Body of pancreas (tissue), 4 donors: ENCODE results near the gene GADD45A.

Experiments used
- POLR2A ChIP-seq, 3 donors: fragments of 450-650 bp; IDR thresholded peaks; one replicate each; pipeline ENCODE4 v1.6.1; 2016; ENCODE audit warnings: antibody characterized with exemption in 3 of 3, mild to moderate bottlenecking in 2 of 3
- TF ChIP-seq, protein P1 (sequence below), 7 experiments: fragments of 450-650 bp in 4 of 7; fragments of 200-600 bp in 3 of 7; sonication (generic) in 3 of 7; IDR thresholded peaks; one replicate each; pipeline ENCODE4 v1.5.1; 2016 to 2019; ENCODE audit warnings: antibody characterized with exemption in 7 of 7

DNA sequence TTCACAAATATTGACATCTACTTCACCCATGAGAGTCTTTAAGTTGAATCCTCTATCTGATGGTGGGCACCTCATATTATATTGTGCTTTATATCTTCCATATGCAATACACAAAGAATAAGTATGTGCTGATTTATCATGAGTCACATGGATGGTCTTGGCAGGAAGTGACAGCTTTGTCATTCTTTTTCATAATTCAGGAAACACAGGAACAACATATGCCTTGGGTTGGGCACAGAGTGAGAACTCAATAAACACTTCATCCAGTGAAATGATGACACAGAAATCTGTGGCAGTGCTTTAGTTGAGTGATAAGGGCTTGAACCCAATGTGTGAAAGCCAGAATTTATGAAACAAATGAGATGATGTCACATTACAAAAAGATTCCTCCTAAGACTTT lies 41.2 kb downstream of the GADD45A start:
- TF ChIP-seq, protein P1, sequence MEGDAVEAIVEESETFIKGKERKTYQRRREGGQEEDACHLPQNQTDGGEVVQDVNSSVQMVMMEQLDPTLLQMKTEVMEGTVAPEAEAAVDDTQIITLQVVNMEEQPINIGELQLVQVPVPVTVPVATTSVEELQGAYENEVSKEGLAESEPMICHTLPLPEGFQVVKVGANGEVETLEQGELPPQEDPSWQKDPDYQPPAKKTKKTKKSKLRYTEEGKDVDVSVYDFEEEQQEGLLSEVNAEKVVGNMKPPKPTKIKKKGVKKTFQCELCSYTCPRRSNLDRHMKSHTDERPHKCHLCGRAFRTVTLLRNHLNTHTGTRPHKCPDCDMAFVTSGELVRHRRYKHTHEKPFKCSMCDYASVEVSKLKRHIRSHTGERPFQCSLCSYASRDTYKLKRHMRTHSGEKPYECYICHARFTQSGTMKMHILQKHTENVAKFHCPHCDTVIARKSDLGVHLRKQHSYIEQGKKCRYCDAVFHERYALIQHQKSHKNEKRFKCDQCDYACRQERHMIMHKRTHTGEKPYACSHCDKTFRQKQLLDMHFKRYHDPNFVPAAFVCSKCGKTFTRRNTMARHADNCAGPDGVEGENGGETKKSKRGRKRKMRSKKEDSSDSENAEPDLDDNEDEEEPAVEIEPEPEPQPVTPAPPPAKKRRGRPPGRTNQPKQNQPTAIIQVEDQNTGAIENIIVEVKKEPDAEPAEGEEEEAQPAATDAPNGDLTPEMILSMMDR (IDR thresholded peaks at IDR 0.05) = no peak
- no peak for TF ChIP-seq POLR2A (IDR thresholded peaks at IDR 0.05)
